Astrocyte (in vitro differentiated cells and primary cell): ENCODE results near the gene KCP. TPM values are rescaled to one million over a fixed set of nuclear protein-coding genes. Genes with fewer than 3 reads are reported as not detected.

Experiments
- DNase-seq: peaks from one replicate; pipeline ENCODE4 v3.0.0-alpha.2; 2010; ENCODE audit warnings: low read depth
- FAIRE-seq: peaks from 2 replicates; lab custom pipeline; 2011; peaks lifted over from hg19 to GRCh38; lab: Jason Lieb, UNC
- H2AFZ ChIP-seq: 2 replicates; pipeline ENCODE4 v1.6.0; 2012; ENCODE audit warnings: low read depth, low read length, inconsistent platforms
- H3K27ac ChIP-seq: 2 replicates; pipeline ENCODE4 v1.5.1; 2011; ENCODE audit warnings: low read depth, low read length, inconsistent platforms
- H3K27me3 ChIP-seq: 2 replicates; pipeline ENCODE4 v1.6.0; 2011; ENCODE audit warnings: low read length, inconsistent platforms; ENCODE audit not compliant: insufficient read depth
- H3K36me3 ChIP-seq: 2 replicates; pipeline ENCODE4 v1.5.1; 2011; ENCODE audit warnings: low read length, inconsistent platforms; ENCODE audit not compliant: insufficient read depth
- H3K4me1 ChIP-seq: 2 replicates; pipeline ENCODE4 v1.5.1; 2011; ENCODE audit warnings: low read length, inconsistent platforms; ENCODE audit not compliant: insufficient read depth
- H3K4me2 ChIP-seq: 2 replicates; pipeline ENCODE4 v1.6.0; 2012; ENCODE audit warnings: low read length, inconsistent platforms
- H3K4me3 ChIP-seq: 2 replicates; pipeline ENCODE4 v1.5.1; 2011; ENCODE audit warnings: low read depth, mild to moderate bottlenecking, low read length, inconsistent platforms; ENCODE audit not compliant: insufficient read depth
- H3K79me2 ChIP-seq: 2 replicates; pipeline ENCODE4 v1.6.0; 2012; ENCODE audit warnings: mild to moderate bottlenecking, low read length, inconsistent platforms; ENCODE audit not compliant: insufficient read depth
- H3K9ac ChIP-seq: 2 replicates; pipeline ENCODE4 v1.6.0; 2012; ENCODE audit warnings: mild to moderate bottlenecking, low read length, inconsistent platforms
- H3K9me3 ChIP-seq: 2 replicates; pipeline ENCODE4 v1.5.1; 2012; ENCODE audit warnings: low read depth, mild to moderate bottlenecking, low read length, inconsistent platforms; ENCODE audit not compliant: insufficient read depth
- H4K20me1 ChIP-seq: 2 replicates; pipeline ENCODE4 v1.6.0; 2012; ENCODE audit warnings: low read length, inconsistent platforms; ENCODE audit not compliant: insufficient read depth
- H3K27ac Mint-ChIP-seq: one replicate; pipeline ENCODE4 v1.8.0; 2021; ENCODE audit warnings: mild to moderate bottlenecking, mixed read lengths; ENCODE audit not compliant: unreplicated experiment
- H3K27me3 Mint-ChIP-seq: one replicate; pipeline ENCODE4 v1.8.0; 2021; ENCODE audit warnings: low read depth, mixed read lengths; ENCODE audit not compliant: unreplicated experiment
- H3K36me3 Mint-ChIP-seq: one replicate; pipeline ENCODE4 v1.8.0; 2021; ENCODE audit warnings: low read depth, mixed read lengths; ENCODE audit not compliant: unreplicated experiment
- H3K4me1 Mint-ChIP-seq: one replicate; pipeline ENCODE4 v1.8.0; 2021; ENCODE audit warnings: low read depth, mixed read lengths; ENCODE audit not compliant: unreplicated experiment
- H3K4me3 Mint-ChIP-seq: one replicate; pipeline ENCODE4 v1.8.0; 2021; ENCODE audit warnings: mild to moderate bottlenecking, moderate library complexity, mixed read lengths; ENCODE audit not compliant: unreplicated experiment
- H3K9me3 Mint-ChIP-seq: one replicate; pipeline ENCODE4 v1.8.0; 2021; ENCODE audit warnings: mild to moderate bottlenecking, mixed read lengths; ENCODE audit not compliant: unreplicated experiment
- EZH2 ChIP-seq: IDR thresholded peaks from 2 replicates; pipeline ENCODE4 v1.6.1; 2012; ENCODE audit warnings: mild to moderate bottlenecking, low read length, inconsistent platforms; ENCODE audit not compliant: insufficient read depth
- total RNA-seq: library from RNA; stranded (reverse); gene quantifications from 2 replicates; pipeline ENCODE4 v1.2.1, GENCODE V29; 2021
- TF ChIP-seq, protein P1 (sequence below): IDR thresholded peaks from 2 replicates; pipeline ENCODE4 v1.5.1; 2011; ENCODE audit warnings: low read depth, mild to moderate bottlenecking, inconsistent platforms, low read length, moderate library complexity; ENCODE audit not compliant: insufficient read depth

Gene KCP
- total RNA-seq, 1 donor from 2014 or later: 0.20 TPM

DNA sequence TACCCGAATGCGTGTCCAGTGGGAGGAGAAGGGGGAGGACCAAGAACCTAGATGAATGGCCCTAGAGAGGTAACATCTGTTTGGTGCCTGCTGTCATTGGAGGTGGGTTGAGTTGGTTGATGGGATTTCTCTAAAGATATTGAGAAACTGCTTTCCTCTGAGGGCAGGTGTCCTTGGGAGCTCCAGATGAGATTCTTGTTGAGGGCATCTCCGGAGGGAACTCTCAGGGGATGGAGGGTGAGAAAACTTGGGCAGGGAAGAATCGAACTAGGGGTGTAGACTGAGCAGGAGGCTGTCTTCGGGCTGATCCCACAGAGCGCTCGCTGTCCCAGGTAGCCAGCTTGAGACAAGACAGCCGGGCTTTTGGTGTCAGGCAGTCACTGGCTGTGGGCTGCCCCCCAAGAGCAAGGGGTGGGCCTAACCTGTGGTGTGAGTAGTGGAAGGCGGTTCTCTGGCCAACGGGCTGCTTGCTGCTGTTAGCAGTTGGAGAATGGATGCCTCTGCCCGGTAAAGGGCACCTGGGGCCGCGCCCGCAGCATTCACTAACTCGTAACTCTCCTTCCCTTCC lies 30.9 kb upstream of the KCP start:
- no peak overlapping the region for H2AFZ ChIP-seq
- no peaks in the 10 kb centered on the region for H3K4me1 ChIP-seq
- no peak overlapping the region for H3K9ac ChIP-seq
- Mint-ChIP-seq H3K36me3 (no peaks in the 10 kb centered on the region), H3K27ac (no peak overlapping the region), H3K4me1 (peaks cover 2% of the 10 kb centered on the region), H3K9me3 (no peaks in the 10 kb centered on the region), H3K27me3 (peaks cover 47% of the 10 kb centered on the region), H3K4me3 (no peak overlapping the region)
- H3K4me2 ChIP-seq: no peak overlapping the region
- no peak overlapping the region for H3K27ac ChIP-seq
- H3K79me2 ChIP-seq: no peaks in the 10 kb centered on the region
- no peaks in the 10 kb centered on the region for H3K36me3 ChIP-seq
- peaks cover 34% of the 10 kb centered on the region for H3K27me3 ChIP-seq
- H4K20me1 ChIP-seq: no peaks in the 10 kb centered on the region
- H3K4me3 ChIP-seq: no peak overlapping the region
- no peak for TF ChIP-seq EZH2
- TF ChIP-seq, protein P1, sequence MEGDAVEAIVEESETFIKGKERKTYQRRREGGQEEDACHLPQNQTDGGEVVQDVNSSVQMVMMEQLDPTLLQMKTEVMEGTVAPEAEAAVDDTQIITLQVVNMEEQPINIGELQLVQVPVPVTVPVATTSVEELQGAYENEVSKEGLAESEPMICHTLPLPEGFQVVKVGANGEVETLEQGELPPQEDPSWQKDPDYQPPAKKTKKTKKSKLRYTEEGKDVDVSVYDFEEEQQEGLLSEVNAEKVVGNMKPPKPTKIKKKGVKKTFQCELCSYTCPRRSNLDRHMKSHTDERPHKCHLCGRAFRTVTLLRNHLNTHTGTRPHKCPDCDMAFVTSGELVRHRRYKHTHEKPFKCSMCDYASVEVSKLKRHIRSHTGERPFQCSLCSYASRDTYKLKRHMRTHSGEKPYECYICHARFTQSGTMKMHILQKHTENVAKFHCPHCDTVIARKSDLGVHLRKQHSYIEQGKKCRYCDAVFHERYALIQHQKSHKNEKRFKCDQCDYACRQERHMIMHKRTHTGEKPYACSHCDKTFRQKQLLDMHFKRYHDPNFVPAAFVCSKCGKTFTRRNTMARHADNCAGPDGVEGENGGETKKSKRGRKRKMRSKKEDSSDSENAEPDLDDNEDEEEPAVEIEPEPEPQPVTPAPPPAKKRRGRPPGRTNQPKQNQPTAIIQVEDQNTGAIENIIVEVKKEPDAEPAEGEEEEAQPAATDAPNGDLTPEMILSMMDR: no peak
- no peaks in the 10 kb centered on the region for H3K9me3 ChIP-seq
- DNase-seq (no peak), FAIRE-seq (no peak)

DNA sequence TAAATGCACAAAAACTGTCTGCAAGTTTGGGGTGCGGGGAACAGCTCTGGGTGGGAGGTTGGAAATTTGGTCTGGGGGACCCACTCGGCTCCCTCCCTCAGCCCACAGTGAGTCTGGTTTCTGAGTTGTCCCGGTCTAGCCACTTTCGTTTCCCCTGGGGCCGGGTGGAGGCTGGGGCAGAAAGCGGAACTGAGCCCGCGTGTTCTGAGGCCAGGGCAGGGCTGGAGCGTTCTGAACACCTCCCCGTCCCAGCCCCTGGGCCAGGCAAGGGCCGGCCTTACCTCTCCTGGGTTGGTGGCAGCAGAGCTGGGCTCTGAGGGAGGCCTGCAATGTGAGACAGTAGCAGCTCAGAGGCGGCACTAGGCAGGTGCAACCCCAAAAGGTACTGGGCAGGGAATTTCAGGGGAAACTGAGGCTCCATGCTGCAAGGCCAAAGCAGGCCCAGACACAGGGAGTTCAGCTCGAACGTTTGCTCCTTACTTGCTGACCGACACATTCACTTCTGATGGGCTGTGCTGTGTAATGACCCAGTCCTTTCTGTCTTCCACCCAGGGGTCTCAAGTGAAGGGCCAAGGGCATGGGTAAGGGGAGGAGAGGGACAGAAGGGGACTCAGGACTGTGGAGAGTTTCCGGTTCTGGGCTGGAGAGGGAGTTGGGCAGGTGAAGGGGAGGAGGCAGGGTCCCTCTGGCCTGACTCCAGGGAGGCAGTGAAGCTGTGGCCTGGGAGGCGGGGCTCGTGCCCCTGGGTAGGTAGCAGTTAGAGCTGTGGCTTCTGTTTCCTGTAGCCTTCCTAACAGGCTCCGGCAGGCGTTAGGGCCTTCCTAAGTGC lies 30.2 kb upstream of the KCP start:
- no peak for TF ChIP-seq EZH2
- TF ChIP-seq, protein P1: no peak
- no peak overlapping the region for H3K9ac ChIP-seq
- H4K20me1 ChIP-seq: no peaks in the 10 kb centered on the region
- no peak for FAIRE-seq
- no peak overlapping the region for H3K27ac ChIP-seq
- no peaks in the 10 kb centered on the region for H3K4me1 ChIP-seq
- Mint-ChIP-seq H3K36me3 (no peaks in the 10 kb centered on the region), H3K27ac (no peak overlapping the region), H3K4me3 (no peak overlapping the region), H3K9me3 (no peaks in the 10 kb centered on the region), H3K27me3 (peaks cover 48% of the 10 kb centered on the region), H3K4me1 (peaks cover 2% of the 10 kb centered on the region)
- peaks cover 35% of the 10 kb centered on the region for H3K27me3 ChIP-seq
- no peak overlapping the region for H3K4me3 ChIP-seq
- DNase-seq: no peak
- no peak overlapping the region for H2AFZ ChIP-seq
- H3K9me3 ChIP-seq: no peaks in the 10 kb centered on the region
- H3K79me2 ChIP-seq: no peaks in the 10 kb centered on the region
- no peaks in the 10 kb centered on the region for H3K36me3 ChIP-seq
- H3K4me2 ChIP-seq: no peak overlapping the region
